Epithelial cell of esophagus (primary cell): ENCODE data around the gene CPNE4.

ENCODE experiments used
- DNase-seq: peaks from one replicate; pipeline ENCODE4 v3.0.0; 2010; ENCODE audit warnings: low read depth
- H3K4me3 ChIP-seq: 2 replicates; pipeline ENCODE4 v1.5.1; 2011; ENCODE audit warnings: mild to moderate bottlenecking, low read length, control low read depth
- CTCF ChIP-seq: IDR thresholded peaks from 2 replicates; pipeline ENCODE4 v1.5.1; 2011; ENCODE audit warnings: low read depth, mild to moderate bottlenecking, low read length, control low read depth, inconsistent platforms; ENCODE audit not compliant: insufficient read depth; ENCODE audit errors: missing control alignments

The CPNE4 gene

DNA sequence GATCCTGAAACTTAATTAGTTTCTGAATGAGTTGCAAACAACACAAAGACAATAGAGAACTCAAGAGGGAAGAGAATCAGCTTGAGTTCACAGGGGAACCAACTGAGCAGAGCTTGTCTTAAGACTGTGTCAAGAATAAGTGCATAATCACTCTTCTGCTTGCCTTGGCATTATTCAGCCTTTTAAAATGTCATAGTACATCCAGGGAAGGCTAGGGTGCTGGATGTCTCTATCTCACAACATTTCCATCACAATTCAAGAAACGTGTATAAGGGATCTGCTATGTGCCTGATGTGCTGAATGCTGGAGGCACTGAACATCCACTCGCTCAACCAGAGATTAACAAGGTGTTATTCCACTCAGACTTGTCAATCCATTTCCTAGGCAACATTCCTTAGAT lies 122.6 kb downstream of the CPNE4 start:
- no peak overlapping the region for H3K4me3 ChIP-seq
- DNase-seq: no peak
- TF ChIP-seq CTCF: no peak

- DNase-seq: peak; percentile 17
- H3K4me3 ChIP-seq: no peak overlapping the region
- TF ChIP-seq CTCF: no peak
These were observed 127.0 kb downstream of the CPNE4 start for GRCh38 chr3:131907796-131908195.

- TF ChIP-seq CTCF: no peak
- H3K4me3 ChIP-seq: no peak overlapping the region
- DNase-seq: peak; percentile 82
These were observed 130.8 kb downstream of the CPNE4 start for GRCh38 chr3:131903988-131904415.

DNA sequence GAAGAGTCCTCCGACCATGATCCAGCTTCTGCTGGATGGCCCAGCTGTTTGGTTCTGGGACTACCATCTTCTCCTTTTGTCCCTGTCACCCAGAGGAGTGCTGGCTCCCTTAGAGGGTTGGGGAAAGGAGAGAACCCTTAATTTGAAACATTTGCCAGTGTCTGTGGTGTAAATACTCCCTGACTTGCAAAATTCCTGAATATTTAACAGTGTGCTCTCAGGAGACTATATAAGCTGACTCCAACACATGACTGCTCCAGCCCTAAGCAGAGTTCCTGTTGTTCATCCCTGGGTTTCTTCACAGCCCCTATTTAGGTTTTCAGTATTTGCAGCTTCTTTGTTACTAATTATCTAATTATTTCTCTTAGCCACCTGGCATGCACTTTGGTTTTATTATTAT lies 133.1 kb downstream of the CPNE4 start:
- TF ChIP-seq CTCF: no peak
- H3K4me3 ChIP-seq: no peak overlapping the region
- DNase-seq: no peak

DNA sequence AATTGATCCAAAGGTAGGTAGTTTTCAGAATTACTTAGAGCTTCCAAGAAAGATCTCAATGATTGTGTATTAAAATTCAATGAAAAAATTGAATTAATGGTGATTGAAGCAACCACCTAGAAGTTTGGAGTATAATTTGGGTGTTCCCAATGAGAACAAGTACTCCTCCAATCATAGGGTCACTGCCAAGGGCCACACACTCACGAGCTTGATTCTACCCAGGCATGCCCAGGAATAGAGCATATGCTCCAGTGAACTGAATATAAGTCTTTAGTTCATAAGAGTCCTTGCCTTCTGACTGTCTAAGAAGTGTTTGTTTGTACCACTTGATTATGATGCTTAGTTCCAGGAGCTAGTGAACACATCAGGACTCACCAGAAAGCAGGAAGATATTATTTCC lies 133.9 kb downstream of the CPNE4 start:
- H3K4me3 ChIP-seq: no peak overlapping the region
- no peak for TF ChIP-seq CTCF
- DNase-seq: no peak

DNA sequence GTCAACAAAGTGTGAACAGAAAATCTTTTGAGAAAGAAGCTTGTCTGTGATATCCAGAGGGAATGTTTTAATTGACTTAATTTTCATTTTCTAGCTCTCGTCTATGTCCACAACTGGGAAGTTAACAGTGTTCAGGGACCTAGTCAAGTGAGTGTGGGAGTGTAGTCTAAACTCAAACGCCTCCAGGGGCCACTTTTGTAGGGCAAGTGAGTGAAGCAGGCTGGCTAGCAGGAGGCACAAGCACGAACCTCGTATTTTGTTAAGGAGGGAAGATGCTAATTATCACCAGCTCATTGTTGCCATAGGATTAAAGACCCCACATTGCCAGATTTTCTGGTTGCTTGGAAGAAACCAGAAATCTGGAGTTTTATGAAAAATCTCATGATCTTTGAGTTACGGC lies 135.8 kb downstream of the CPNE4 start:
- H3K4me3 ChIP-seq: no peak overlapping the region
- no peak for TF ChIP-seq CTCF
- no peak for DNase-seq

DNA sequence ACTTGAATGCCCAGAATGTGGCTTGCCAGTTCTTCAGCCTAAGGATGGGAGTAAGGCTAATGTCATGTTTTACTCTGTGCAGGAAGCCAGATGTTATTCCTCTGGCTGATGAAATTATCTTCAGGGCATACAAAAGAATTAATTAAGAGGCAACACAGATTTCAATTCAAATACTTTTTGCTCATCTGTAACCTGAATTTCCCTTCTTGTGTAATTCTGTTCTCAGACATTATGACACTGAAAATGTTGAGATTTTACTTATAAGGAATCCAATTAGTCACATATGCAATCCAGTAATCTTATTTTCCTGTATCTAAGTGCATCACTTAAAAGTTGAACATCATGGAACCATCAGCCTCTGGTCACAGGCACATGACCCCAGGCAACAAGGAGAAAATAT lies 136.5 kb downstream of the CPNE4 start:
- no peak for DNase-seq
- no peak for TF ChIP-seq CTCF
- no peak overlapping the region for H3K4me3 ChIP-seq
